Esophagus squamous epithelium (tissue), 5 donors: ENCODE data around the gene MTCH2. TPM values are rescaled to one million over a fixed set of nuclear protein-coding genes. Genes with fewer than 3 reads are reported as not detected.

Source experiments
- DNase-seq: peaks from one replicate; lab custom pipeline; 2025; lab: John Stamatoyannopoulos, UW
- H3K27ac ChIP-seq, 4 donors: fragments of 200-600 bp; sonication (generic); one replicate each; pipeline ENCODE4 v1.5.1; 2016 to 2019; ENCODE audit warnings: mild to moderate bottlenecking in 1 of 4
- H3K27me3 ChIP-seq, 4 donors: fragments of 200-600 bp; sonication (generic); 1 replicate in 3 of 4; 2 replicates in 1 of 4; pipeline versions ENCODE4 v1.5.1 to v1.6.0; 2017 to 2021; ENCODE audit warnings: antibody characterized with exemption in 1 of 4
- H3K36me3 ChIP-seq, 3 donors: fragments of 200-600 bp; sonication (generic); one replicate each; pipeline ENCODE4 v1.5.1; 2016 to 2019
- H3K4me1 ChIP-seq, 3 donors: fragments of 200-600 bp; sonication (generic); one replicate each; pipeline ENCODE4 v1.5.1; 2017 to 2019
- H3K4me3 ChIP-seq, 4 donors: fragments of 200-600 bp; sonication (generic); 1 replicate in 3 of 4; 2 replicates in 1 of 4; pipeline ENCODE4 v1.5.1; 2016 to 2019; ENCODE audit warnings: mild to moderate bottlenecking in 2 of 4, moderate library complexity in 1 of 4
- H3K9me3 ChIP-seq, 3 donors: fragments of 200-600 bp; sonication (generic); one replicate each; pipeline ENCODE4 v1.5.1; 2016 to 2019
- POLR2A ChIP-seq, 4 donors: fragments of 450-650 bp; IDR thresholded peaks; one replicate each; pipeline ENCODE4 v1.6.1; 2017; ENCODE audit warnings: antibody characterized with exemption in 4 of 4, mild to moderate bottlenecking in 4 of 4, moderate library complexity in 3 of 4
- WGBS, 2 donors: methylation state at CpG; one replicate each; pipeline ENCODE4 v1.1.5; 2018; 5-methylcytosine and 5-hydroxymethylcytosine counted together
- intact Hi-C: fragments of 100-400 bp; cut with DNase I; formaldehyde crosslinking; loops from one replicate; pipeline ENCODE4 v1.15.0; 2022
- total RNA-seq, 4 donors: library from RNA; depleted of rRNA; stranded (reverse); fragments of >200 nt; gene quantifications; one replicate each; pipeline ENCODE4 v1.1.0, GENCODE V29; 2016
- TF ChIP-seq, protein P1 (sequence below), 6 experiments: fragments of 450-650 bp in 4 of 6; fragments of 200-600 bp in 2 of 6; sonication (generic) in 2 of 6; IDR thresholded peaks; one replicate each; pipeline ENCODE4 v1.5.1; 2016 to 2019; ENCODE audit warnings: antibody characterized with exemption in 6 of 6, mild to moderate bottlenecking in 4 of 6, moderate library complexity in 4 of 6
- donor health status: DM: yes; HTN: yes; CAD: no.

MTCH2 gene
- total RNA-seq, 4 donors from 2014 or later, result 44.5 to 67.2 (median 53.9) TPM

DNA sequence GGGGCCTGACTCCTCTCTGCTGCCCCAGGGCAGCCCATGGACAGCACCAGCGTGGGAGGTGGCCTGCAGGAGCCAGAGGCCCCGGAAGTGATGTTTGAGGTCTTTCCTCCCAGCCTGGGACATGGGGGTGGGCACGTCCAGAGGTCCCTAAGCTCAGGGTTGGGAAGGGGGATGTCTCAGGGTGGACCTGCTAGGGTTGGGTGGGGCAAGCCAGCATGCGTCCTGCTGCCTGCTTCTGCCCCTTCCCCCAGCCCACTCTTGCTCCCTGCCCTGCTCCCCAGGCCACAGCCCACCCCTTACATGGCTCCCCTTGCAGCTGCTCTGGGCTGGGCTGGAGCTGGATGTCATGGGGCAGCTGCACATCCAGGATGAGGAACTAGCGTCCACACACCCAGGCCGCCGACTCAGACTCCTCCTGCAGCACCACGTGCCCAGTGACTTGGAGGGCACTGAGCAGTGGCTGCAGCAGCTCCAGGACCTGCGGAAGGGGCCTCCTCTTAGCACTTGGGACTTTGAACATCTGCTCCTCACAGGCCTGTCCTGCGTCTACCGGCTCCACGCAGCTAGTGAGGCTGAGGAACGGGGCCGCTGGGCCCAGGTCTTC lies 54.5 kb downstream of the MTCH2 start:
- H3K4me1 ChIP-seq, result peaks cover 0 to 13% (median 0%) of the 10 kb centered on the region in 3 donors
- H3K36me3 ChIP-seq, result peaks cover 9 to 29% (median 19%) of the 10 kb centered on the region in 3 donors
- 47 to 82% methylated on average over 4 to 11 of the region's 14 CpGs for WGBS, 2 donors
- peaks cover 0 to 4% (median 0%) of the 10 kb centered on the region in 3 donors for H3K9me3 ChIP-seq
- peaks cover 0 to 40% (median under 1%) of the 10 kb centered on the region in 4 donors for H3K27me3 ChIP-seq
- no peak overlapping the region for H3K4me3 ChIP-seq
- H3K27ac ChIP-seq, result peak overlapping the region in 2 of 4 donors; percentile 21 to 28
- intact Hi-C loops, result no loop called here
- TF ChIP-seq, protein P1, sequence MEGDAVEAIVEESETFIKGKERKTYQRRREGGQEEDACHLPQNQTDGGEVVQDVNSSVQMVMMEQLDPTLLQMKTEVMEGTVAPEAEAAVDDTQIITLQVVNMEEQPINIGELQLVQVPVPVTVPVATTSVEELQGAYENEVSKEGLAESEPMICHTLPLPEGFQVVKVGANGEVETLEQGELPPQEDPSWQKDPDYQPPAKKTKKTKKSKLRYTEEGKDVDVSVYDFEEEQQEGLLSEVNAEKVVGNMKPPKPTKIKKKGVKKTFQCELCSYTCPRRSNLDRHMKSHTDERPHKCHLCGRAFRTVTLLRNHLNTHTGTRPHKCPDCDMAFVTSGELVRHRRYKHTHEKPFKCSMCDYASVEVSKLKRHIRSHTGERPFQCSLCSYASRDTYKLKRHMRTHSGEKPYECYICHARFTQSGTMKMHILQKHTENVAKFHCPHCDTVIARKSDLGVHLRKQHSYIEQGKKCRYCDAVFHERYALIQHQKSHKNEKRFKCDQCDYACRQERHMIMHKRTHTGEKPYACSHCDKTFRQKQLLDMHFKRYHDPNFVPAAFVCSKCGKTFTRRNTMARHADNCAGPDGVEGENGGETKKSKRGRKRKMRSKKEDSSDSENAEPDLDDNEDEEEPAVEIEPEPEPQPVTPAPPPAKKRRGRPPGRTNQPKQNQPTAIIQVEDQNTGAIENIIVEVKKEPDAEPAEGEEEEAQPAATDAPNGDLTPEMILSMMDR (IDR thresholded peaks at IDR 0.05), result no peak
- no peak for TF ChIP-seq POLR2A (IDR thresholded peaks at IDR 0.05)
- no peak for DNase-seq

DNA sequence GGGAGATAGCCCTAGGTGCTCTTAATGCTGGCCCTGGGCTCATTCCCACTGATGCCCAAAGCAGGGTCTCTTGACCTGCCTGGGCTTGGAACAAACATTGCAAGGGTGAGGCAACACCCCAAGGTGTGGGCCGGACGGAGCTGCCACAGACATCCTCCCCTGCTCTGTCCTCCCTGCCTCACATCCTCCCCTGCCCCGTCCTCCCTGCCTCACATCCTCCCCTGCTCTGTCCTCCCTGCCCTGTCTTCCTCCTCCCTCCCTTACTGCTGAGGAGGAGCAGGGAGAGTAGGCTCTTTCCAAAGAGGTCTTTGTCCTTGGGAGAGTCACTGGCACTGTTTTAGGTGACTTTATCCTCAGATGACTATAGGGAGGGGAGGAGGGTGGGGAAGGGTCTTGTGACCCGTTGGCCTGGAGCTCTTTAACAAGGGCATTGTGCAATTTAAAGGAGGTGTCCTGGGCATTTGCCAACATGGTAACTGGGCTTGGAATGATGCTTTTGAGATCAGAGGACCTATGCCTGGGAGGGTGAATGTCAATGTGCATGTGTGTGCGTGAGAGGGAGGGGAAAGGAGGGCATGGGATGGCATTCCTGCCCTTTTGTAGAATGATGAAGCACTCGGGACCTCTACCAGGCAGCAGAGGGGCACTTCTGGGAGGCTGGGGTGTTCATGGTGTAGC lies 55.2 kb downstream of the MTCH2 start:
- Histone ChIP-seq H3K4me1 (peaks cover 0 to 13% (median 0%) of the 10 kb centered on the region in 3 donors), H3K36me3 (peaks cover 15 to 35% (median 25%) of the 10 kb centered on the region in 3 donors), H3K27me3 (peaks cover 0 to 34% (median 0%) of the 10 kb centered on the region in 4 donors), H3K9me3 (peaks cover 0 to 4% (median 0%) of the 10 kb centered on the region in 3 donors), H3K4me3 (no peak overlapping the region), H3K27ac (peak overlapping the region in 2 of 4 donors; percentile 21 to 28)
- DNase-seq, result no peak
- no peak for TF ChIP-seq POLR2A (IDR thresholded peaks at IDR 0.05)
- TF ChIP-seq, protein P1 (IDR thresholded peaks at IDR 0.05), result no peak
- WGBS, 2 donors, result 60 to 63% methylated on average over 3 to 6 of the region's 6 CpGs
- intact Hi-C loops, result no loop called here

DNA sequence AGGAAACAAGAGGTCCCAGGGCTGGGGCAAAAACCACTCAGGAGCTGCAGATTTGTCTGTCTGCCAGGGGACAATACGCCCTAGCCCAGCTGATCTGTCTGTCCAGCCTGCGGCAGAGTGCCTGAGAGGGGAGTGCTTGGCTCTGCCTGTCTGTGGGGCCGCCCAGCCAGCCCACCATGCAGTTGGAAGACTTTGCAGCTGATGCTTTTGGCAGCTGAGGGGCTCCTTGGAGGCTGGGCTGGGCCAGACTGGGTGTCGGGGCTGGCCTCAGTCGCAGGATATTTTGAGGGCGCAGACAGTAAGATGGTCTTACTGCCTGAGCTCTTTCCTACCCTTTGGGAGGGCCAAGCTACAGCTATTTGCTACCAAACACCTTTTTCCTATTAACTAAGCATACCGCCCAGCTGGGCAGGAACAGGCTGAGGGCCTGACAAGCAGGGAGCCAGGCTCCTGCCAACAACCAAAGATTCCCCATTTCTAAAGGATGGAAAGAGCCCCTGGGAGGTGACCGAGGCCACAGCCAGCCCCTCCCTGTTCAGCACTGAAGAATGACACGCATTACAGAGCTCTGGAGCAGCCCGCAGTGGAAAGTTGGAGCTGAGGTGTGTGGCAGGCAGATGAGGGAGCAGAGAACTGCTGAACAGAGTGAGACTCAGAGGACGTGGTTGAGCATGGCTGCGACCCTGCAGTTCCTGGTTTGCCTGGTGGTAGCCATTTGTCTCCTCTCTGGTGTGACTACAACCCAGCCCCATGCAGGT lies 56.1 kb downstream of the MTCH2 start, which contains the start of gene FAM180B:
Gene FAM180B, plus strand, starts transcription at position 581 of the 758 bp plus-strand sequence. Its CDS starts 91 bp downstream, at position 672.
- WGBS, 2 donors, result 53 to 72% methylated on average over 4 to 6 of the region's 12 CpGs
- TF ChIP-seq POLR2A (IDR thresholded peaks at IDR 0.05), result no peak
- TF ChIP-seq, protein P1 (IDR thresholded peaks at IDR 0.05), result no peak
- Histone ChIP-seq H3K4me1 (peaks cover 0 to 13% (median 0%) of the 10 kb centered on the region in 3 donors), H3K27ac (peak within 1 kb of the TSS in 2 of 4 donors; percentile 21 to 28), H3K27me3 (peaks cover 0 to 25% (median 0%) of the 10 kb centered on the region in 4 donors), H3K4me3 (no peak within 1 kb of the TSS), H3K9me3 (peaks cover 0 to 4% (median 0%) of the 10 kb centered on the region in 3 donors), H3K36me3 (peaks cover 24 to 44% (median 34%) of the 10 kb centered on the region in 3 donors)
- intact Hi-C loops, result no loop called here
- no peak for DNase-seq

DNA sequence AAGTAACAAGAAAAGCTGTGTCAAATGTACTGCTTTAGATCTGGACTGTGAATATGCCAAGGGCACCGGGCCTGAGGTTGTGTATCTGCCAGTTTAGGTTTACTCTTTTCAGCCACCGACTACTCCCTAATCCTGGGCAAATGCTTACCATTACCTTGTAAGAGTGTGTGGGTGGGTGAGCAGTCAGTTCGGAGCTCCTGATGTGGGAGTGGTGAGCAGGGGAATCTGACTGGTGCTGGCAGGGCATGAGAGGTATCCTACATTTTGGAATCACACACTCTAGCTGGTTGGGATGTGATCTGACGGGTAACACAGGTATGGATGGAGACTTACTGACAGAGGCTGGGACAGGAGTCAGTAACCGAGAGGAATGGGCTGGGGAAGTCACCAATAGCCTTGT lies 58.5 kb downstream of the MTCH2 start:
- no peak overlapping the region for H3K27ac ChIP-seq
- H3K4me3 ChIP-seq, result no peak overlapping the region
- H3K36me3 ChIP-seq, result peaks cover 24 to 55% (median 36%) of the 10 kb centered on the region in 3 donors
- peaks cover 0 to 16% (median 8%) of the 10 kb centered on the region in 3 donors for H3K4me1 ChIP-seq
- H3K27me3 ChIP-seq, result peaks cover 0 to under 1% (median 0%) of the 10 kb centered on the region in 4 donors
- no peak for DNase-seq
- H3K9me3 ChIP-seq, result no peaks in the 10 kb centered on the region
- intact Hi-C loops, result no loop called here
- 67 to 85% methylated on average over 3 to 5 of the region's 5 CpGs for WGBS, 2 donors
- TF ChIP-seq POLR2A (IDR thresholded peaks at IDR 0.05), result no peak
- TF ChIP-seq, protein P1 (IDR thresholded peaks at IDR 0.05), result no peak
